GM21786 (cell line): Measurements from ENCODE around the gene CHST11.
A peak's percentile ranks its signal among the peaks of the same experiment; 100 is the strongest.

Source experiments
- ATAC-seq: cut with Tn5 transposase; IDR thresholded peaks from one replicate; pipeline ENCODE4 v1.9.1; 2021; ENCODE audit not compliant: unreplicated experiment

Gene CHST11

DNA sequence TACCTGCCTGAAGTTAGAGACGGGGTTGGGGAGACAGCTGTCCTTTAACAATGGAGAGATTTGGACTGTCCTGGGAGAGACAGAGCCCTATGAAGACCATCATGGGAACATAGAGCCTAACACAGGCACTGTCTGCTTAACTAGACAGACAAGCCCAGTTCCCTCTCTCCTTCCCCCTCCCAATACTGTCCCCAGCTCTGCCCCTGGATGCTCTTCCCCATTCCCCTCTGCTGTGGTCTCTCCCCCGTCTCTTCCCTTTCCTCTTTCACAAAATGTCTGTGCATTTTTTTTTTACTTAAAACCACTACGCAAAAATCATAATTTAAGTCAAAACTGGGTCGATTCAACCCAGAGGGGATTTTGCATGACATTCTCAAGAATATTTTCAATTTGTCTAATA lies 232.9 kb downstream of the CHST11 start:
- no peak for ATAC-seq

DNA sequence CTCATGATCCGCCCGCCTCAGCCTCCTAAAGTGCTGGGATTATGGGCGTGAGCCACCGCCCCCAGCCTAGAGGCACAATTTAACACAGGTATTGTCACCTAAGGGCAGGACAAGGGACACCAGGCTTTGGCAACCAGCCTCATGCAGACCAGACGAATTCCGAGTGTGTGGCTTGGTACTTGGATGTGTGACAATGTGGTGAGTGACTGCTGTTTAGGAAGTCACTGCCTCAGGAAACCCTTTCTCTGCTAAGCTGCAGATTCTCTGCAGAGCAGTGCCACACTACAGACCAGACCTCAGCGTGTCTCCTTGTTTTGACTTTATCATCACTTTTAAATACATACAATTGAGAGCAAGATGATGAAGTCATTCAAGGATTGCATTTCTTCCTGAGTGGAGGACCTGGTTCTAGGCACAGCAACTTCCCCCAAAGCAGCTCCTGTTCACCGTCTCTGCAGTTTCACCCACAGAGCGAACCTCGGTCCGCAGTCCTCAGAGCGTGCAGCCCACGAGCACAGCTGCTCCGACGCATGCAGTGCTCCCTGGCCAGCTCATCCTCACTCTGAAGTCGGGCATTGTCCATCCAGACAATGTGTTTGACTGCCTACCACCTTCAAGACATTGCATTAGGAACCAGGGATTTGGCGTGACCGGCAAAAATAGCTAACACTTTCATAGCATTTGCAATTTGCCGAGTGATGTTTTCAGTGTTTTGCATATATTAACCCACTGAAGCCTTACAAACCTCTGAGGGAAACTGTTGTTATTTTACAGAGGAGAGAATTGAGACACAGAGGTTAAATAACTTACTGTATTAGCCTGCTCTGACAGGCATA lies 235.2 kb downstream of the CHST11 start:
- peak; percentile 38 for ATAC-seq

DNA sequence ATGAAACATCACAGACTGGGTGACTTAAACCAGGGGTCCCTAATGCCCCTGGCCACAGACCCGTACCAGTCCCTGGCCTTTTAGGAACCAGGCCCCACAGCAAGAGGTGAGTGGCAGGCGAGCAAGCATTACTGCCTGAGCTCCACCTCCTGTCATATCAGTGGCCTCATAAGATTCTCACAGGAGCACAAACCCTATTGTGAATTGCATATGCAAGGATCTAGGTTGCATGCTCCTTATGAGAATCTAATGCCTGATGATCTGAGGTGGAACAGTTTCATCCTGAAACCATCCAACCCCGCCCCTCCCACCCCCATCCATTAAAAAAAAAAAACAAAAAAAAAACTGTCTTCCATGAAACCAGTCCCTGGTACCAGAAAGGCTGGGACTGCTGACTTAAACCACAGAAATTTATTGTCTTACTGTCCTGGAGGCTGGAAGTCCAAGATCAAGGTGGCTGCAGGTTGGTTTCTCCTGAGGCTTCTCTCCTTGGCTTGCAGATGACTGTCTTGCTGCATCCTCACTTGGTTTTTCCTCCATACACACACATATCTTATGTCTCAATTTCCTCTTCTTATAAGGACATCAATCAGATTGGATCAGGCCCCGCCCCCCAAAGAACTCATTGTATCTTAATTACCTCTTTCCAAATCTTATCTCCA lies 235.9 kb downstream of the CHST11 start:
- ATAC-seq = no peak

DNA sequence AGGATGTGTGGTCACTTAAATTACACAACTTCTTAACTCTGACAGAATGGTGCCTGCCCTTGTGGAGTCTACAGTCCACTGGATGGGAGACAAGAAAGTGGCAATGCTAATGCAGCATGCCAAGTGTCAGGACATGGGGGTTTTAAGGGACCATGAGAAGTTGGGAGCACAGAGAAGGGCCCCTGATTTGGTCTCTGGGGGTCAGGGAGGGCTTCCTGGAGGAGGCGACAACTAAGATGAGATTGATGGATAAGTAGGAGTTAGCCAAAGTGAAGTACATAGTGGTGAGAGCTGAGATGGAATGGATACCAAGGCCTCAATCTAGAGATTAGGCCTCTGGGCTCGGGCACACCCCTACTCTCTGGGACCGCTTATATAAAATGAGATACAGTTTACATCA lies 236.7 kb downstream of the CHST11 start:
- no peak for ATAC-seq

DNA sequence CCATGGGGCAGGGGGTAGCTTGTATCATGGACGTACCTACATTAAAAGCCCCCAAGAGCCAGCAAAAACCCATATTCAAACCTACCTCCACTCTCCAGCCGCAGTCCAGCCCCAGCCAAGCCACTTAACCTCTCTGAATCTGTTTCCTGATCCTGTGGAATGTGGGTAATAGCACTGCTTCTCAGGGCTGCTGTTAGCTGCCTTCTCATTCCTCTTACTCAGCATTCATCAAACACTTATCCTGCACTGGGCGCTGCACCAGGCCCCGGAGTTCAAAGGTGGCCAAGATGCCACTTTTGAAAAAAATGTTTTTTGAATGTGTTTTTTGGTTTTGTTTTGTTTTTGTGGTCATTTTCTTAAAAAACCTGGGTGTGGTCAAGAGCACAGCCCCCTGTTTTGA lies 237.4 kb downstream of the CHST11 start:
- no peak for ATAC-seq

DNA sequence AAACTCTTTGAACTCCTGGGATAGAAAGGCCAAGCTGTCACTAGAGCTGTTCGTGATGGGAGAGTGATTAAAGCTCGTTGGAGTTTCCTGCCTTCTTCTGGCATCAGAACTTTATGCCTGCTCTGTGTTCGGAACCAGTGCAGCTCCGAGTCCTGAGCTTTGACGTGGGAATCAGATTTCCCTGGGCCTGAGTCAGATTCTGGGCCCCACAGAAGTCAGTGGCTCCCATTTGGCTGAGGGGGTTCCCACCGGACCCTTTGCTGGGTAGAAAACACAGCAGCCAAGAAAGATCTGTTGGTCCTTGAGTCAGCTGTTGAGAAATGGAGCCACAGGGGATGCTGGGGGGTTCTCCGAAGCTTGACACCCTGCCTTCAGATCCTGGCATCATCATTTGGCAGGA lies 238.0 kb downstream of the CHST11 start:
- no peak for ATAC-seq

DNA sequence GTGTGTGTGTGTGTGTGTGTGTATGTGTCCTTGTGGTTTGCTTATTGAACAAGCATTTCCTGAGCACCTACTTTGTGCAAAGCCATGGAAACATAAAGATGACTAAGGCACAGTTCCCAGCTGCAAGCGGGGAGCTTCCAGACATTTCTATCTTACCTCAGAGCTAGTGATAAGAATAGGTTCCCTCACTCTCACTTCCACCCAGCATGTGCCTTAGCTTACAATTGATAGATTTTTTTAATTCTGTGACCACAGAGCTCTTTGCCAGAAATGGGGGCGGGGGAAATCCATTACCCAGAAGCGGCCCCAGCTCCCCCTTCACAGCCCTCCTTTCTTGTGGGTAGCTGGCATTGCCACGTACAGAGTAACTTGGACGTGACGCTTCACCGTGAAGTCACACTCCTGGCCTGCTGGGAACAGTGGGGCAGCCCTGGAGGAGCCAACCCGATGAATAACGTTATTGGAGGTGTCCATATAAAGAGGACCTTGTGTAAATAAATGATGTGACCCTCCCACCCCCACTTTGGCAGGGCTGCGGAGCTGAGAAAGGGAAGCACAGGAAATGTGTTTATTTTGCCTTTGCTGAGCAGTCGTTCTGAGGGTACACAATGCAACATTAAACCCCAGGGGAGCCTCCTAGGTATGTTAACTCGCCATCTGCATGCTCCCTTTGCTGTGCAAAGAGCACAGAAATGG lies 238.9 kb downstream of the CHST11 start:
- peak; percentile 50 for ATAC-seq

DNA sequence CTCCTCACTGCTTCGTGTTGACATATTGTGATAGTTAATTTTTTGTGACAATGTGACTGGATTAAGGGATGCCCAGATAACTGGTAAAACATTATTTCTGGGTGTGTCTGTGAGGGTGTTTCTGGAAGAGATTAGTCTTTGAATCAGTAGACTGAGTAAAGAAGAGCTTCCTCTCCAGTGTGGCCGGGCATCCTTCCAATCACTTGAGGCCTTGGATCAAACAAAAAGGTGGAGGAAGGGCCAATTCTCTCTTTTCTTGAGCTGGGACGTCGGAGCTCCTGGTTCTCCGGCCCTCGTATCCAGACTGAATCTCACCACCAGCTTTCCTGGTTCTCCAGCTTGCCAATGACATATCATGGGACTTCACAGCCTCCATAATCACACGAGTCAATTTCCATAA lies 240.4 kb downstream of the CHST11 start:
- no peak for ATAC-seq

DNA sequence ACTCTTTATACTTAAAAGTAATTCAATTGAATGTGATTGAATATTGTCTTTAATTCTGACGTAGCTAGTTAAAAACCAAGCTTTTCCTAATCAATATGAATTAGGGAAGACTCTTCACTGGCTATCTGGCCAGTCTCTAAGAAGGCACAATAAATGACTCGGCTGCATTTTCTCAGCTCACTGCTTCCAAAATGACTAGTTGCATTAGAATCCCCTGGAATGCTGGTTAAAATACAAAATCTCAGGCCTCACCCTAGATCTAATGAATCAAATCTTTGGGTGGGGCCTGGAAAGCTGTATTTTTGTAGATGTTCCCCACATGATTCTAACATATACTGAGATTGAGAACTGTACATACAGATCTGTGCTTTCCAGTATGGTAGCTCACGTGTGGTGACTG lies 242.1 kb downstream of the CHST11 start:
- ATAC-seq = no peak

DNA sequence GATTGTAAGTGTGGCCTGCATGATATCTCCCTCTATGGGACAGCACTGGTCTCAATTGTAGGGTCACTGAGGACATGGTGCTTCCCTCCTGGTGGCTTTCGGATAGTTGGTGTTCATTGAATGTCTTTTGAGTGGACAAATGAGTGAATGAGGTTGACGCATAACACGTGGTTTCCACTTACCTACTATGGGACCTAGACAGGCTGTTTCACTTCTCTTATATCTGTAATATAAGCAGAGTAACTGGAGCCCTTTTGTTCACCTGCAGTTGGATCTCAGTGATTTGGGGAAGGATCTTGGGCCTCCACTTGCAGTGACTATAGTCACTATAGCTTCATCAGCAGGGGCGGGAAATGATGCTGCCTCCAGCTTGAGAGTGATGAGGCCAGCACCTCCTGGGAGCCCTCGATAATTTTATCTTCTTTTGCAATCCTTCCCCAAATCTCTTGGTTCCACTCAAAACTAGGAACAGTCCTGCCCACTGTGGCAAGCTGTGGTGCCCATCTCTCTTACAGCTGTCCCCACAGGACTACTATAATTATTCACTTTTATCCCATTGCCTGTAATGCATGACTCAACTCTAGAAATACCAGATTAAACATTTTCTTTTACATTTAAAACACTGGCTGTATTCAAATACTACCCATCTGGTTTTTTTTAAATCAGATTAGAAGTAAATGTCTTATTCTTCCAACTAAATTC lies 242.9 kb downstream of the CHST11 start:
- peak; percentile 54 for ATAC-seq

DNA sequence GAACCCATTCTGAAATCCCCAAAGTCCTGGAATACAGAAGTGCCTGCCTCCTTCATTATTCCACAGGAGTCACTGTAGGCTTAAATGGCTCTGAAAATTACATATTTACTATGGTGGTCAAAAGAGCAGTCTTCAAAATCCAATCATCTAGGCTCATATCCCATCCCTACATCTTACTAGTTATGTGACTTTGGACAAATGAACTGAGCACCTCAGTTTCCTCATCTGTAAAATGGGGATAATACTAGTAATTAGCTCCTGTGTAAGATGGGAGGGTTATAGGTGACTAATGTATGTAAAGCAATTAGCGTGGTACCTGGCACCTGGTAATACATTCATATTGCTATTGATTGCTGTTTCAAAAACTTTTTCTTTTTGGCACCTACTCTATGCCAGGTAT lies 243.6 kb downstream of the CHST11 start:
- no peak for ATAC-seq

DNA sequence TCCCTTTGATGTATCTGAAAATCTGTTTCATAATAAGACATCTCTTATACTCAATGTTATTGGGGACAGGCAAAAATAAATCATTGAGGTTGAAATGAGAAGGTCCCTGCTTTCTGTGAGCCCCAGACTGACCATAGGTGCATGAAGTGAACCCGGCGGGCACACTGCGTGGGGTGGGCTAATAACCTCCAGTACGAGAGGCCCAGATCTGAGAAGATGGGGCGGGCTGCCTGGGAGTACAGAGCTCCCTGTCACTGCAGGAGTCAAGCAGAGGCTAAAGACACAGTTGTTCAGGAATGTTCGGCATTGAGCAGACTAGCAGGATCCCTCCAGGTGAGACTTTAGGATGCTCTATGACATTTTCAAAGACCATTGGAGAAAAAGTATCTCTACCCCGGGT lies 244.6 kb downstream of the CHST11 start:
- ATAC-seq = no peak

DNA sequence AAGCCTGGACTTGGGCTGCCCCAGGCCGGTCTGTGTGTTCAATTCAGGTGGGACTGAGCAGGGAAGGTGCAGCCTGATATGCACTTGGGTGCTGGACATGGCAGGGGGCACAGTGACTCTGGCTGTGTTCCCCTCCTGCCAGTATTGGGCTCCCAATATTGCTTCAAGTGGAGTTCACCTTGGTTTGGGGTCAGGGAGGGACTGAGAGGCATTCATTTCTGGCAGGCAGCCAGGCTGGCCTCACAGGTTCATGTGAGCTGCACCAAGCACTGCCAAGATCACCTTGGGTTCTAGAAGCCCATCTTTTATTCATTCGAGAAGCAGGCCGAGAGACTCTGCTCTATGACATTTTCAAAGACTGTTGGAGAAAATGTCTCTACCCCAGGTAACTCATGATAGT lies 245.0 kb downstream of the CHST11 start:
- ATAC-seq = no peak

DNA sequence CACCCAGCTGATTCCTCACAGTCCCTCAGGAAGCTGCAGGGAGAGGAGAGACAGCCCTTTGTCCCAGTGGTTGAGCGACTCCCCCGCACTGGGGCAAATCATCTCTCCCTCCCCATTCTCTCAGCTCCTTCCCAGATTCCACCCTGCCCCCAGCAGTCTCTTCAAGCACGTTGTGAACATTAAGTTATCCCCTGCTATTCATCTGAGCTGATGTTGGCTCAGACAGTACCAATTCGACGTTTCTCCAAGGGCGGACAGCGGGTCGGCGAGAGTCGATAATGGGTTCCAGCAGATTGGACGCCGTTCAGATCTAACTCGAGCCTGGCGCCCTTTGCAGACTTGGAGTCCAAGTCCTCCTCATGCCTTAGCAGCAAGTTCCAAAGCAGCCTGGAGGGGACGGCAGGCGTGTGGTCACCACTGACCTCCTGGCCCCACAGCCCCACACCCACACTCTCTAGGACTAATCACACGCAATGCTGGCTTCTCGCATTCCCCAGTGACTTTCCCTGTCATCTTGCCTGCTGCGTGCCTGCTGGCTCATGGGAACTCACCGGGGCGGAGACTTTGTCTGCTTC lies 245.9 kb downstream of the CHST11 start:
- ATAC-seq = no peak

DNA sequence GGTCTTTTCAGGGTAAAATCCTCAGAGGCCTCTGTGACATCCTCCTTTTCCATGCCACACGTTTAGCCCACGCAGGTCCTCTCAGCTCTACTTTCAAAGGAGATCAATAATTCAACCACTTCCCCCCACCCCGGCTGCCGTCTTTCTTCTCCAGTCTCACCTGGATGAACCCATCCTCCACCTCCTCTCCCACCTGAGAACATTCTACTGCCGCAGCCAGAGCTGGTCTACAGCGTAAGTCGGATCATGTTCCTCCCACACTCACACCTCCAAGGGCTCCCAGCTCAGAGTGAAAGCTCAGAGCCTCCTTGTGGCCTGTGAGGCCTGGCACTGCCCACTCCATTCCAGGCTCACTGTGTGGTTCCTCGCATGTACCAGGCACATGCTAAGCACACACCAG lies 246.6 kb downstream of the CHST11 start:
- ATAC-seq = no peak

DNA sequence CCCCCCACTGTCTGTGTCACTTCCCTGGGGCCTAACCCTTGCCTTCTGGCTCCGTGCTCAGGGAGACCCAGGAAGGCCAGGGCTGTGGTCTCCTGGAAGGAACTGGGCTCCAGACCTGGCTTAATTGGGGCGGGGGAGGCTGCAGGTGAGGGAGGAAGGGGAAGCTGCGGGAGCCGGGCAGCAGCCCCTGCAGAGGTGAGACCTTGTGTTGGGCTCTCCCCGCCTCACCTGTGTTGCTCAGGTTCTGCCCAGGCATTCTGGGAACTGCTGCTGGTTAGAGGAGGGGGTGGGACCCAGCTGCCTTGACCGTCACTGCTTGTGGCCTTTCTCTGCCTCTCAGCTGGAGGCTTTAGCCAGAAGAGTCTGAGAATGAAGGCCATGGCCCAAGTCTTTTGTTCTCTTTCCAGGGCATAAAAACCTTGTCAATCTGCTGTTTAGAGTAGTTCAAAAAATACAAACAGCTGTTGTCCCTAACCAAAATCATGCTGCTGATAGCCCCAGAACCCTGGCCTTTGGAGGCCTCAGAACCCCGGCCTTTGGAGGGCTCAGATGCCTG lies 247.6 kb downstream of the CHST11 start:
- no peak for ATAC-seq

DNA sequence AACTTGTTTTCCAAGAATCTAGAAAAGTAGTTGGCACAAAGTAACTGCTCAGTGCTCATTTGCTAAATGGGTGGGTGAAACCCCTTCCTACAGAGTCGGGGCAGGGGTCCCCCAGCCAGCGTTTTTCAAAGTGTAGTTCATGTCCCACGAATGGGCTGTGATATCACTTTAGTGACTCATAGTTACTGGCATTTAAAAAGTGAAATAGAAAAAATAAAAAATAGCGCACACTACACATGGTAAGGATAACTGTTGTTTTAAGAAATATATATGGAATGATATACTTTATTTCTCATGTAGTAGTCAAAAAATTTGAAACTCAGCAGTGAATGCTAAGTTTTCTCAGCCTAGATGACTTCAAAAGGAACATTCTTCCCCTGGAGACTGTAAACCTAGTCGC lies 250.4 kb downstream of the CHST11 start:
- ATAC-seq = no peak

DNA sequence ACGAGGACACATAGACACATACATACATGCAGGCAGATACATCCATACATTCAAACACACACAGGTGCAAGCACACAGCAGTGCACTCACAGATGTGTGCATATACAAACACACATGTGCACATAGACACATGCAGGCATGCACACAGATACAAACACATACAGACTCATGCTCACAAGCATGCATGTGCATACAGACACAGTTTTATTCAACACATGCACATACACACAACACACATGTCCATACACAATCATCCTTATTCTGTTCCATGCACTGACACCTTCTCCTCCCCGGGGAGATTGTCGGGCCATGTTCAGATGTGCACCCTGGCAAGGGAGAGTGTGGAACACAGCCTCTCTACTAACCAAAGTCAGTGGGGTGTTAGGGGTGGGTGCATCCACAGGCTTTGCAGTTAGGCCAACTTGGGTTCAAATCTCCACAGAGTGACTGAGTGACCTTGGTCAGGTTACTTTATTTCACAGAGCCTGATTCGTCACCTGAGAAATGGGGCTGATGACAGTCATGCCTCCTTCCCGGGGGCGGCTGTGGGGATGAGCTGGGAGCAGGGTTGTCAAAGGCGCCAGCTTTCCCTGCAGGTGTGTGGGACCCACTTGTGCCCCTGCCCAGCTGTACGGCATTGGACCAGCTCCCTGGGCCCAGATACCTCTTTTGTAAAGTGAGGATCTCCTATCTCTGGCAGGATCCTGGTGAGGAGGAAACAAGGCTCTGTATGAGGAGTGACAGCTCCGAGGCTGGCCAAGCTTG lies 251.2 kb downstream of the CHST11 start:
- no peak for ATAC-seq

DNA sequence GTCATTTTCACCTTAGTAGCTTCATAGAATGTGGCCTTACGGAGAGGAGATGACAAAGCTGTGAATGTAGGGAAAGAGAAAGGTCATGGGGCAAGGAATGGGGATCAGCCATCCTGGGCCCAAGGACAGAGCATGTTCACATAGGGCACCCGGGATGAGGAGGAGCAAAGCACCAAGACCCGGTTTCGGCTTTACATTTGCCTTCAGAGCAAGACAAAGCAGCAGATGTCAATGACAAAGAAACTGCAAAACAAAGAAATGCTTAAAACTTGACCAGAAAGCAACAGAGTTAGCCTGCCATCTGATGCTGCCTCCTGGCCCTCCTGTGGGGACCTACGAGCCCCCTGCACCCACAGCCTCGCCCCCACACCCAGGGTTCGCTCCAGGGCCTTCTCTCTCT lies 252.1 kb downstream of the CHST11 start:
- ATAC-seq = no peak
